HG02943 (cell line): ENCODE measurements around the gene CHSY3.

Experiments used
- ATAC-seq: cut with Tn5 transposase; IDR thresholded peaks from one replicate; pipeline ENCODE4 v1.9.1; 2021; ENCODE audit warnings: mild to moderate bottlenecking, low read depth, moderate library complexity; ENCODE audit not compliant: unreplicated experiment

The CHSY3 gene

GRCh38 chr5:129904102-129904666 is at the start of gene CHSY3:
Gene CHSY3 (plus strand): TSS chr5:129904465.
- peak; percentile 76 for ATAC-seq

DNA sequence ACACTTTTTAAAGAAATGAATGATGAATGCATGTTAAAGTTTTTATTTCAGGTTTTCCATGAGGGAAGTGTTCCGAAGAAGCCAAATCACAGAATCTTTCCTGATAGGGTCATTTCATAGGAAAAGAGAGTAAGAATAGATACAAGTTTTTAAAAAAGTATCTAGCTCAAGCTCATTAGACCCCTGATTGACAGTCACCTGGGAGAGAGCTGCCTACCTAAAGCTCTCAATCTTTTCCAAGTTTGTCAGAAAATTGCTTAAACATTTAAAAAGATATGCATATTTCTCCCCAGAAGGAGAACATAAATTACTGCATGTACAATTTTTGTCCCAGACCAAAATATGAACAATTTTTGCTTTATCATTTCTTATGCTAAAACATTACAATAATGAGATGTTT is 47.9 kb upstream of the CHSY3 start:
- no peak for ATAC-seq

DNA sequence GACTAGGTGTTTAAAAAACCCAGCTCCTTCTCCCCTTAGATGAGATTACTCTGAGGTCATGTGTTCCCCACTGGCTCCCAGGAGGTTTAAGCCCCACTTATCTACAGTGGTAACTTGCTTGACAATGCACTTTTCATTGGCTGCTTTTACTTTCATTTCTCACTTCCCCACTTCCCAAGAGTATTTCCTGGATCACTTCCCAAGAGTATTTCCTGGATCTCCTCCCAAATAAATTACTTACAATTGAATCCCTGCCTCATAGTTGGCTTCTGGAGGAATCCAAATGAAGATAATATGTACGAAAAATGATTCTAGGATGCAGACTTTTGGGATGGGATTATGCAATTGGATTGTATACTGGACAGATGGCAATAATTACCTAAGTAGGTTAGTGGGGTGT is 47.1 kb upstream of the CHSY3 start:
- no peak for ATAC-seq

DNA sequence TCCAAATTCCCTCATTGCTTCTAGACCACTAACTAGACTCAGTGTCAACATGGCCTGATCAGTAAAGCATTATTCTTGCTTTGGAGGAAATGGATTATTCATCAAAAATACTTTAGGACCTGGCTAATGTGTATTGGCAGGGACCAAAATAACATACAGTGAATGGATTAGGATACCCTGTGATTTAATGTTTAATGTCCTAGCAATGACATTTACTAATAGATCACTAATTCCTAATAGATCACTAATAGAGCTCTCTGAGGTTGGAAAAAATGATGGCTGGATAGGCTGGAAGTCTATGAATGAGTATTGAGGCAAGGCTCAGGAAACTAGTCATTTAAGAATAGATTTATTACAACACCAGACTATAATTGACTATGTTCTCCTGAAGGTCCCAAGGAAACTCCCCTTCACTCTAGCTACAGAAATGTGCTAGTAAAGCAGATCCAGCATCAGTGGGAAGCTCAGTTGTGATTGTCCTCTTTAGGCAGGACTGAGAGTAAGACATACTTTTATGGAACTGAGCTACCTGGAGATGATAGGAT is 46.1 kb upstream of the CHSY3 start:
- ATAC-seq = no peak

- ATAC-seq = no peak
Observed at GRCh38 chr5:129884322-129884721, 19.9 kb upstream of the CHSY3 start.

GRCh38 chr5:129899454-129899853 is 4.8 kb upstream of the CHSY3 start:
- ATAC-seq = no peak

DNA sequence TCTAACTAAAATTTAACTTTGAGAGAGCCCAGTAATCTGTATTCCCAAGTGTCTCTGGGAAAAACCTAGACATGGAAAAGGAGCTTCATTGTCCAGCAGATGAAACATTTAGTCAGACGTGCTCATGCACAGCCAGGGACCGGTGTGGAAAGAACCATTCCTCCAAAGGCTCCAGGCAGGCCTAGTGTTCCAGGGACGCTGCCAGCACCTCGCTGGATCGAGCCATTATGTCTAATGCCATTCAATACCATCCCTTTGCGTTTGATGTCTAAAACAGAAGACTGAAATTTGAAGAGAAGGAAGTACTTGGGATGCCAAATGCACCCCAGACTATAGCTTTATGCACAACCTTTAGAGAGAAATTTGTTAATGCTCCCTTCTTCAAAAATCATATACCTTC is 1.4 kb upstream of the CHSY3 start:
- no peak for ATAC-seq

- ATAC-seq = no peak
Observed at GRCh38 chr5:129903466-129904101, 681 bp upstream of the CHSY3 start.

- ATAC-seq = peak; percentile 38
Observed at GRCh38 chr5:129904667-129905472, 605 bp downstream of the CHSY3 start.

DNA sequence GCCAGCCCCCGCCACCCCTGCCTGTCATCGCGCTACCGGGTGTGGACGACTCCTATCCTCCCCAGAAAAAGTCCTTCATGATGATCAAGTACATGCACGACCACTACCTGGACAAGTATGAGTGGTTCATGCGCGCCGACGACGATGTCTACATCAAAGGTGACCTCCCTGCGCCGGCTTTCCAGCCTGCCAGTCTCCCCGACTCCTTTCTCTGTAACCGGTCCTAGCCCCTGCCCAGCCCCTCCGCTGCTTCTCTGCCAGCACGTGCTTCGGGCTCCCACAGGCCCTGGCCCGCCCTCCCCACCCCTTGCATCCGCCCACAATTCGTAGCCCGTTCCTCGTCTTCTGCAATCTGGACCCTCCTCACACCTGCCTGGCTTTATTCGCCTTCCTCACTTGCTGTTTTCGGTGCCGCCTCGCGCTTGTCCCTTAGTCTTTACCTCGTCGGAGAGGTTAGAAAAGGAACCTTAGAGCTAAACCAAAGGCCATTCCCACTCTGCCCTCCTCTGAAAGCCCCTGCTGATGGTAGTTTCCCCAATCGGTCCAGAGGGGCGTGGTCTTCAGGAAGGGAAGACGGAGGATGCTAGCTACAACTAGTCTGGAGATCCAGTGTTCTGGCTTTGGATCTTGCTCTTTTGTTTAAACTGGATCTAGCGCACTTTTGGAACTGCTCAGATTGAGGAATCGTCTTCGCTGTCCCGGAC is 1.4 kb downstream of the CHSY3 start:
- no peak for ATAC-seq

- ATAC-seq = no peak
Observed at GRCh38 chr5:129906177-129906887, 2.1 kb downstream of the CHSY3 start.

DNA sequence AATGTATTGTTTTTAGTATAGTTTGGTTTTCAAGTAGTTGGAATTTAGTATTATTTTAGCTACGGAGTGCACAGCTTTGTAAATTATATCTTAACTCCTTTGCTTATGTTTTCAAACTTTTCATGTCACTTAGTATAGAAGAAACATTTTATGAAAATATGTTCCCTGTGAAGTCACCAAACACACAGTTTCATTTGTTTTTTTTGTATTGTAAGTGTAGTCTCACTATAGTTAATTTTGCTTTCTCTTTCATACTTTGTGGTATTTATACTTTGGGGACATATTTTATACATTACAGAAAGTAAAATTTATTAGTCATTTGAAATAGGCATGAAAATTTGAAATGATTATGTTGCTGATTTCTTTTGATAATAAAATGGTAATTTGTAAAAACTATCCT is 5.0 kb downstream of the CHSY3 start:
- no peak for ATAC-seq

GRCh38 chr5:129912601-129913255 is 8.5 kb downstream of the CHSY3 start:
- ATAC-seq = no peak

DNA sequence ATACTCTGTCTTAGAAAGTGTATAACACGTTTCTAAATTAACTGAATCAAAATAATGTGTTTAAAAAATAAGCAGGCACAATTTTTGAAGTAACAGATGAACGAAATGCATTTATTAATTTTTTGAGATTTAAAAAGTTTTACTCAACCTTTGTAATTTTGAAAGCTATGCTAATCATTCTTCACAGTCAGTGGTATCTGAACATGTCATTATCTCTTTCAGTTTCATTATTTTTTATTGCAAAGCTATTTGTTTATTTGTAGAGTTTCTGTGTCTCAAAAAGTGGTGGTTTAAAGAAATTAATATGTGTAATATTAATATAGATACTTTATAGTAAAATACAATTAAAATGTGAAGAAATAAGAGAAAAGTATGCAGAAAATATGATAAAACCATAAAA is 11.2 kb downstream of the CHSY3 start:
- ATAC-seq = no peak

DNA sequence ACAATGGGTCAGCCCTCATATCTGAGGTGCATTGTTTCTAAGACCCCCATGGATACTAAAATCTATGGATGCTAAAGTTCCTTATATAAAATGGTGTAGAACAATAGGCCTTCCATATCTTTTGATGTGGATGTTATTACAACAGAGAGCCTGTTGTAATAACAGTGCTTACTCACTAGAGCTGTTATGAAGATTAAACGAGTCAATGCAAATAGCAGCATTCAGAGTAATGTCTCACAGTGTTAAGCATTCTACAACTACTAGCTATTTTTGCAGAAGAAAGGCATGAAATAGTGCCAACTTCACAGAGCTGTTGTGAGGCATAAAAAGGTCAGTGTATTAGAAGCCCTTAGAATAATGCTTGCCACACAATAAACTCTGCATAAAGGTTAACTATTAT is 13.0 kb downstream of the CHSY3 start:
- no peak for ATAC-seq

- no peak for ATAC-seq
Observed at GRCh38 chr5:129921204-129921603, 16.9 kb downstream of the CHSY3 start.

DNA sequence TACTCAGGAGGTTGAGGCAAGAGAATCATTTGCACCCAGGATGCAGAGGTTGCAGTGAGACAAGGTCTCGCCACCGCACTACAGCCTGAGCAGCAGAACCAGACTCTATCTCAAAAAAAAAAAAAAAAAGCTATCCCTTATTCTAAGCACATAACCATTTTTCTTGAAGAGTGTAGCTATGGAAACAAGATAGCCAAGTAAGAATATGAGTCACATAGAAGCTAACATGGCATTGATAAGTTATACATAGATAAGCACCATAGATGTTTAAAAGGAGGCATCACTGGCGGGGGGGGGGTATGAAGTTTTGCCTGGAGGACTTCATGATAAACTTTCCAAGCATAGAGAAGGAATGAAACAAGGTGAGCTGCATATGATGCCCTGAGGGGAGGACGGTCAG is 26.0 kb downstream of the CHSY3 start:
- ATAC-seq = no peak

- no peak for ATAC-seq
Observed at GRCh38 chr5:129935626-129936025, 31.4 kb downstream of the CHSY3 start.

- ATAC-seq = no peak
Observed at GRCh38 chr5:129938077-129938476, 33.8 kb downstream of the CHSY3 start.

DNA sequence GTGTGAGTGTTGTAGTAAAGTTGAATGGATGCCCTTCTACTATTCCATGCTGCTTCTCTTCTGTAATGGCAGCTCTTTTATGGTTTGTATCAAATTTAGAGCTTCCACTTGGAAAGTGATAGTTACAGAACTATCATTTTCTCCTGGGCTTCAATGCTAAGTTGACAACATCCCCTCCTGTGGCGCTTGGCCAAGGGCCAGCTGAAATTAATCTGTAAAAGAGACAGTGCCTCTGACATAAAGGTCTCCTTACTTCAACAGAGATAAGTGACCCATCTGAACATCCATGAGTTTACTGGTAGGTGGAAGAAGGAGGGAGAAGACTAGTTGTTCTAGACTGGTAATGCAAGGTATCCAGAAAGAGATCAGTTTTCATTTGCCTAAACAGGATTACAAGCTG is 39.7 kb downstream of the CHSY3 start:
- ATAC-seq = no peak
